NB4 (cell line): Measurements from ENCODE around the gene CDC42BPG.

Experiments
- TF ChIP-seq, protein P1 (sequence below): IDR thresholded peaks from one replicate; pipeline ENCODE4 v1.5.1; 2012; ENCODE audit warnings: low read depth, low read length
- TF ChIP-seq, protein P2 (sequence below): IDR thresholded peaks from 2 replicates; pipeline ENCODE4 v1.6.1; 2011; ENCODE audit warnings: low read depth, low read length

DNA sequence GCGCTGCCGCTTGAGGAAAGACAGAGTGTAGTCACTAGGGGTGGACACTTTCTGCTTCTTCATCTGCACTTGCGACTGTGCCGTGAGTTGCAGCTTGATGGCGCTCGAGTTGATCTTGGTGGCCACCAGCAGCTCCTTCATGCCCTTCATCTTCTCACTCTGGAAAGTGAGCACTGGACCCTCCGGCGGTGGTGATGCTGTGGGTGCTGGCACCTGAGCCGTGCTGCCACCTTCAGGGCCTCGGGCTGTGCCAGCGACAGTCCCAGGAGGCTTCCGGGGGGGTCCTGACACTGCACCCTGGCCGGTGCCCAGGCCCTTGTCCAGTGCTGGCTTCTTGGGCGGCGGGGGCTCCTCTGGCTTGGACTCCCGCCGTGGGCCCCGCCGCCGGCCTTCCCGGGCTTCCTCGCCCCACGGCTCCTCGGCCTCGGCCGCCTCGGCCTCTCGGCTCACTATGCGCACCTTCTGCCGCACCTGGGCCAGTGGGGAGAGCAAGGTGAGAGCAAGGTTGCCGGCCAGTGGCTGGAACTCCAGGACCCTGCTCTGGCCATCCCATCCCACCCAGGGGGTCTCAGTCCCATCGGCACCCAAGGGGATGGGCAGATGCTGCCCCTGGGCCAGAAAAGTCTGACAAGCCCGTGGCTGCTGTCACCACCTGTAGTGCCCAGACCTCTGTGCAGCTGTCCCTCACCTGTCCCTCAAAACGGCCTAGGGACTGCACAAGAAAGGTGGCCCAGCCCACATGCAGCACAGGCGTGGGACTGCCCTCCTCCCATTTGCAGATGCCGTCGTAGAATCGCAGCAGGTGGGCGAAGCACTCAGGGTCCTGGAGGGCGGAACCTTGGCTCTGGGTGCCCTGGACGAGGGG lies 39.9 kb downstream of the CDC42BPG start:
- TF ChIP-seq, protein P1, sequence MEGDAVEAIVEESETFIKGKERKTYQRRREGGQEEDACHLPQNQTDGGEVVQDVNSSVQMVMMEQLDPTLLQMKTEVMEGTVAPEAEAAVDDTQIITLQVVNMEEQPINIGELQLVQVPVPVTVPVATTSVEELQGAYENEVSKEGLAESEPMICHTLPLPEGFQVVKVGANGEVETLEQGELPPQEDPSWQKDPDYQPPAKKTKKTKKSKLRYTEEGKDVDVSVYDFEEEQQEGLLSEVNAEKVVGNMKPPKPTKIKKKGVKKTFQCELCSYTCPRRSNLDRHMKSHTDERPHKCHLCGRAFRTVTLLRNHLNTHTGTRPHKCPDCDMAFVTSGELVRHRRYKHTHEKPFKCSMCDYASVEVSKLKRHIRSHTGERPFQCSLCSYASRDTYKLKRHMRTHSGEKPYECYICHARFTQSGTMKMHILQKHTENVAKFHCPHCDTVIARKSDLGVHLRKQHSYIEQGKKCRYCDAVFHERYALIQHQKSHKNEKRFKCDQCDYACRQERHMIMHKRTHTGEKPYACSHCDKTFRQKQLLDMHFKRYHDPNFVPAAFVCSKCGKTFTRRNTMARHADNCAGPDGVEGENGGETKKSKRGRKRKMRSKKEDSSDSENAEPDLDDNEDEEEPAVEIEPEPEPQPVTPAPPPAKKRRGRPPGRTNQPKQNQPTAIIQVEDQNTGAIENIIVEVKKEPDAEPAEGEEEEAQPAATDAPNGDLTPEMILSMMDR = peak; percentile 16
- TF ChIP-seq, protein P2, sequence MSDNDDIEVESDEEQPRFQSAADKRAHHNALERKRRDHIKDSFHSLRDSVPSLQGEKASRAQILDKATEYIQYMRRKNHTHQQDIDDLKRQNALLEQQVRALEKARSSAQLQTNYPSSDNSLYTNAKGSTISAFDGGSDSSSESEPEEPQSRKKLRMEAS = no peak
